Measurements from ENCODE around the gene EPN2. TPM values are rescaled to one million over a fixed set of nuclear protein-coding genes. Genes with fewer than 3 reads are reported as not detected.

Gene EPN2
- polyA plus RNA-seq, 1 donor (not counting 4 experiments of a cell fraction or from before 2014, with no cell fraction given) = 30.2 TPM

DNA sequence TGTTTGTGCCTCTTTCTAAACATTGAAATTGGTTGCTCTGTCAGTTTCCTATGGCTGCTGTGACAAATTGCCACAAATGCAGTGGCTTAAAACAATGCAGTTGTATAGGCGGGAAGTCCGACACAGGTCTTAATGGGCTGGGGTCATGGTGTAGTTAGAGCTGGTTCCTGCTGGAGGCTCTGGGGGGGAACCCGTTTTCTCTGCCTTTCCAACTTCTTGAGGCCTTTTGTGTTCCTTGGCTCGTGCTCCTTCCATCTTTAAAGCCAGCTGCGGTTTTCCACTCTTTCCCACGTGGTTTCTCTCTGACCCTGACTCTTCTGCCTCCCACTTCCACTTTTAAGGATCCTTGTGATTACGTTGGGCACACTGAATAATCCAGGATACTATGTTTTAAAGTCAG is 12.5 kb downstream of the EPN2 start:
- DNase-seq (ENCODE audit: low read depth, low spot score) (no peak), FAIRE-seq (no peak)
- no peak overlapping the region for H3K27ac ChIP-seq (ENCODE audit: control insufficient read depth, insufficient read depth, low read length)
- TF ChIP-seq, protein P1, sequence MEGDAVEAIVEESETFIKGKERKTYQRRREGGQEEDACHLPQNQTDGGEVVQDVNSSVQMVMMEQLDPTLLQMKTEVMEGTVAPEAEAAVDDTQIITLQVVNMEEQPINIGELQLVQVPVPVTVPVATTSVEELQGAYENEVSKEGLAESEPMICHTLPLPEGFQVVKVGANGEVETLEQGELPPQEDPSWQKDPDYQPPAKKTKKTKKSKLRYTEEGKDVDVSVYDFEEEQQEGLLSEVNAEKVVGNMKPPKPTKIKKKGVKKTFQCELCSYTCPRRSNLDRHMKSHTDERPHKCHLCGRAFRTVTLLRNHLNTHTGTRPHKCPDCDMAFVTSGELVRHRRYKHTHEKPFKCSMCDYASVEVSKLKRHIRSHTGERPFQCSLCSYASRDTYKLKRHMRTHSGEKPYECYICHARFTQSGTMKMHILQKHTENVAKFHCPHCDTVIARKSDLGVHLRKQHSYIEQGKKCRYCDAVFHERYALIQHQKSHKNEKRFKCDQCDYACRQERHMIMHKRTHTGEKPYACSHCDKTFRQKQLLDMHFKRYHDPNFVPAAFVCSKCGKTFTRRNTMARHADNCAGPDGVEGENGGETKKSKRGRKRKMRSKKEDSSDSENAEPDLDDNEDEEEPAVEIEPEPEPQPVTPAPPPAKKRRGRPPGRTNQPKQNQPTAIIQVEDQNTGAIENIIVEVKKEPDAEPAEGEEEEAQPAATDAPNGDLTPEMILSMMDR (optimal IDR thresholded peaks at IDR 0.05 in 1 of 3, IDR thresholded peaks at IDR 0.05 in 1 of 3, conservative IDR thresholded peaks at IDR 0.05 in 1 of 3; ENCODE audit: extremely low read depth in 1 of 3, insufficient read depth in 2 of 3, low read length in 3 of 3) = no peak
- no peak for TF ChIP-seq EZH2 (IDR thresholded peaks at IDR 0.05; ENCODE audit: low read length)
- no peaks in the 10 kb centered on the region for H3K9me1 ChIP-seq (ENCODE audit: control insufficient read depth, extremely low read depth, insufficient read depth, low read length)
- no peak overlapping the region for H3K4me2 ChIP-seq (ENCODE audit: control insufficient read depth, extremely low read depth, insufficient read depth, low read depth, low read length)
- H4K20me1 ChIP-seq (ENCODE audit: control insufficient read depth, extremely low read depth, insufficient read depth, low read length) = peaks cover 5% of the 10 kb centered on the region
- H2AFZ ChIP-seq (ENCODE audit: control insufficient read depth, low read length) = no peak overlapping the region
- dilution Hi-C loops (cut with MboI; ENCODE audit: extremely low pct_ligation_motif_present, low sequenced_read_pairs) = no loop called here
- H3K4me3 ChIP-seq (ENCODE audit: control insufficient read depth in 2 of 3, extremely low read depth in 1 of 3, insufficient read depth in 2 of 3, low read depth in 1 of 3, low read length in 3 of 3) = no peak overlapping the region
- H3K4me1 ChIP-seq (ENCODE audit: control insufficient read depth, extremely low read depth, insufficient read depth, low read length) = peaks cover 32% of the 10 kb centered on the region
- peaks cover 0 to 2% of the 10 kb centered on the region in 2 experiments for H3K36me3 ChIP-seq (ENCODE audit: control insufficient read depth in 2 of 2, extremely low read depth in 1 of 2, insufficient read depth in 2 of 2, low read length in 2 of 2)
- no peaks in the 10 kb centered on the region for H3K9me3 ChIP-seq (ENCODE audit: control insufficient read depth, low read depth, low read length)
- no peaks in the 10 kb centered on the region for H3K27me3 ChIP-seq (ENCODE audit: control insufficient read depth, extremely low read depth, insufficient read depth, low read length)
- peaks cover 66% of the 10 kb centered on the region for H3K79me2 ChIP-seq (ENCODE audit: control insufficient read depth, insufficient read depth, low read length)
- H3K9ac ChIP-seq (ENCODE audit: control insufficient read depth, extremely low read depth, insufficient read depth, low read length) = no peak overlapping the region

DNA sequence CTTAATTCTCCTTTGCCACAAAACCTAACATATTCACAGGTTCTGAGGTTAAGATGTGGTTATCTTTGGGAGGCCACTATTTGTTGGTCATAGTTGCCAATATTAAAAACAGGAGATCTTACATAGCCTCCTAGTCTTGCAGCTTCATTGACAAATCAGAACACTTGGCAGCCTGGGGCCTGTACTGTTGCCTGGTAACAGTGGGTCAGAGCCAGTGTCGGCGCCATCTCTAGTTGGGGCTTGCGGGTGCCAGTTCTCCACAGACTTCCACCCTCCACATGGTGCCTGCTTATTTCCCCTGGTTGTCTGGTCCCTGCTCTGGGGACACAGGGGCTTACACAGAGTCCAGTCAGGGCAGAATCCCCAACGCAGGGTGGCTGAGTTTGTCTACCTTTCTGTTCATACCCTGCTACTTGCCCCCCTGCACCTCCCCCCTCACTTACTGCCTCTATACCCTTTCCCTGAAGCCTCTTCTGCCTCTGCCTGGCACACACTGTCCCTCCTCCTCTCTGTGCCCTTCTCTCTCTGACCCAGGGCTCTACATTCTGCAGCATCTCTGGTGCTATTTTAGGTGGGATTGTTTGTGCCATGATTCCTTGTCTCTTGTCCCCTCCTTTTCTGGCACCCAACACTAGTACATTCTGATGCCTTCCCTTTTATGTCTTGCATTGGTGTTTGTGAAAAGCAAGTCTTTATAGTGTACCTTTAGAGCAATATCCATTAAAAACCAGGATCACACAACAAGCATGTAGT is 13.4 kb downstream of the EPN2 start:
- dilution Hi-C loops (cut with MboI; ENCODE audit: extremely low pct_ligation_motif_present, low sequenced_read_pairs) = no loop called here
- Histone ChIP-seq H3K36me3 (ENCODE audit: control insufficient read depth in 2 of 2, extremely low read depth in 1 of 2, insufficient read depth in 2 of 2, low read length in 2 of 2) (peaks cover 0 to 2% of the 10 kb centered on the region in 2 experiments), H3K27me3 (ENCODE audit: control insufficient read depth, extremely low read depth, insufficient read depth, low read length) (no peaks in the 10 kb centered on the region), H3K9ac (ENCODE audit: control insufficient read depth, extremely low read depth, insufficient read depth, low read length) (no peak overlapping the region), H4K20me1 (ENCODE audit: control insufficient read depth, extremely low read depth, insufficient read depth, low read length) (peaks cover 7% of the 10 kb centered on the region), H3K4me2 (ENCODE audit: control insufficient read depth, extremely low read depth, insufficient read depth, low read depth, low read length) (no peak overlapping the region), H2AFZ (ENCODE audit: control insufficient read depth, low read length) (no peak overlapping the region), H3K79me2 (ENCODE audit: control insufficient read depth, insufficient read depth, low read length) (peaks cover 69% of the 10 kb centered on the region), H3K4me1 (ENCODE audit: control insufficient read depth, extremely low read depth, insufficient read depth, low read length) (peaks cover 30% of the 10 kb centered on the region), H3K27ac (ENCODE audit: control insufficient read depth, insufficient read depth, low read length) (no peak overlapping the region), H3K9me1 (ENCODE audit: control insufficient read depth, extremely low read depth, insufficient read depth, low read length) (no peaks in the 10 kb centered on the region), H3K9me3 (ENCODE audit: control insufficient read depth, low read depth, low read length) (no peaks in the 10 kb centered on the region), H3K4me3 (ENCODE audit: control insufficient read depth in 2 of 3, extremely low read depth in 1 of 3, insufficient read depth in 2 of 3, low read depth in 1 of 3, low read length in 3 of 3) (no peak overlapping the region)
- DNase-seq (ENCODE audit: low read depth, low spot score) (no peak), FAIRE-seq (peak; percentile 23)
- TF ChIP-seq, protein P1 (optimal IDR thresholded peaks at IDR 0.05 in 1 of 3, IDR thresholded peaks at IDR 0.05 in 1 of 3, conservative IDR thresholded peaks at IDR 0.05 in 1 of 3; ENCODE audit: extremely low read depth in 1 of 3, insufficient read depth in 2 of 3, low read length in 3 of 3) = no peak
- TF ChIP-seq EZH2 (IDR thresholded peaks at IDR 0.05; ENCODE audit: low read length) = no peak

Measured in keratinocyte (primary cell).